B cell (primary cell): ENCODE measurements around the gene EXOC7.

Source experiments
- EZH2 ChIP-seq: IDR thresholded peaks from 2 replicates; pipeline ENCODE4 v1.6.1; 2012; ENCODE audit warnings: borderline replicate concordance, low read depth, mild to moderate bottlenecking, moderate library complexity, low read length; ENCODE audit not compliant: insufficient read depth, poor library complexity, severe bottlenecking
- TF ChIP-seq, protein P1 (sequence below): fragments of 200-600 bp; IDR thresholded peaks from one replicate; pipeline ENCODE4 v1.8.0; 2022; ENCODE audit warnings: antibody characterized with exemption, mild to moderate bottlenecking

DNA sequence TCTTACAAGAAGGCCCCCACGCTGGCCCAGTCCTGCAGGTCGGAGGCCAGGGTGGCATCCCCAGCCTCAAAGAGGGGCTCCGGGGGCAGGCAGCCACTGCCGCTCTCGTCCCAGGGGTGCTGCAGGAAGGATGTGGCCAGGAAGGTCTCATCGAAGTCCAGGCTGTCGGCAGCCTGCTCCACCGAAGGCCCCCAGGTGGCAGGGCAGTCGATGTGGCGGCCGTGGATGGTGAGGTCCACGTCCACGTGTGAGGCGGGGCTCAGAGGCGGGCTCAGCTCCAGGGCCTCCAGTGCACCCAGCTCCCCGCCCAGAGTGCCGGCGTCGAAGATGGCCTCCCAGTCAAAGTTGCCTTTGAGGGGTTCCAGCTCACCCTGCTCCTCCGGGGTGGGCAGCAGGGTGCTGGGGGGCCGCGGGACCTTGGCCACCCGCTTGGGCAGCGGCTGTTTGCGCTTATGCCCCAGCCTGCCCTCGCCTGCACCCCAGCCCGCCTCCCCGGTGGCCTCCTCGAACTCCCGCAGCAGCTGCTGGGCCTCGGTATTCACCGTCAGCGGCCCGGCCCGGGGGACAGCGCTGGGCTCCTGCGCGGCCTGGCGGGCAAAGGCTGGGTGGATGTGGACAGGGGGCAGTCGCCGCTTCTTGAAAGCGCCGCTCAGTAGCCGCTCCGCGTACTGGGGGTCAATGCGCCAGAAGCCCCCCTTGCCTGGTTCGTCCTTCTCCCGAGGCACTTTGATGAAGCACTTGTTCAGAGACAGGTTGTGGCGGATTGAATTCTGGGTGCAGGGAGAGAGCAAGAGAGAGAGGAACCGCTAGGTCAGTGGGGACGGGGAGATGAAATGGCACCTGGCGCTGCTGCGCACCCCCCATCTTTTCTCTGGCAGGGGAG lies 34.0 kb upstream of the EXOC7 start:
- TF ChIP-seq, protein P1, sequence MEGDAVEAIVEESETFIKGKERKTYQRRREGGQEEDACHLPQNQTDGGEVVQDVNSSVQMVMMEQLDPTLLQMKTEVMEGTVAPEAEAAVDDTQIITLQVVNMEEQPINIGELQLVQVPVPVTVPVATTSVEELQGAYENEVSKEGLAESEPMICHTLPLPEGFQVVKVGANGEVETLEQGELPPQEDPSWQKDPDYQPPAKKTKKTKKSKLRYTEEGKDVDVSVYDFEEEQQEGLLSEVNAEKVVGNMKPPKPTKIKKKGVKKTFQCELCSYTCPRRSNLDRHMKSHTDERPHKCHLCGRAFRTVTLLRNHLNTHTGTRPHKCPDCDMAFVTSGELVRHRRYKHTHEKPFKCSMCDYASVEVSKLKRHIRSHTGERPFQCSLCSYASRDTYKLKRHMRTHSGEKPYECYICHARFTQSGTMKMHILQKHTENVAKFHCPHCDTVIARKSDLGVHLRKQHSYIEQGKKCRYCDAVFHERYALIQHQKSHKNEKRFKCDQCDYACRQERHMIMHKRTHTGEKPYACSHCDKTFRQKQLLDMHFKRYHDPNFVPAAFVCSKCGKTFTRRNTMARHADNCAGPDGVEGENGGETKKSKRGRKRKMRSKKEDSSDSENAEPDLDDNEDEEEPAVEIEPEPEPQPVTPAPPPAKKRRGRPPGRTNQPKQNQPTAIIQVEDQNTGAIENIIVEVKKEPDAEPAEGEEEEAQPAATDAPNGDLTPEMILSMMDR: no peak
- TF ChIP-seq EZH2: no peak
